T47D (cell line): ENCODE results near the gene FTMT.

Source experiments
- DNase-seq, 2 experiments: peaks; one replicate each; pipeline versions ENCODE4 v3.0.0 to v3.0.0-alpha.2; 2011 to 2012; ENCODE audit warnings: low read depth in 1 of 2, low spot score in 1 of 2
- JUND ChIP-seq: IDR thresholded peaks from 2 replicates; pipeline ENCODE4 v1.6.1; 2012; ENCODE audit warnings: low read depth
- in situ Hi-C: cut with HindIII; loops from 2 replicates; pipeline ENCODE4 v1.10.0; 2016; ENCODE audit warnings: low sequenced_read_pairs, low pct_unique_long_range_greater_than_20kb

Gene FTMT

DNA sequence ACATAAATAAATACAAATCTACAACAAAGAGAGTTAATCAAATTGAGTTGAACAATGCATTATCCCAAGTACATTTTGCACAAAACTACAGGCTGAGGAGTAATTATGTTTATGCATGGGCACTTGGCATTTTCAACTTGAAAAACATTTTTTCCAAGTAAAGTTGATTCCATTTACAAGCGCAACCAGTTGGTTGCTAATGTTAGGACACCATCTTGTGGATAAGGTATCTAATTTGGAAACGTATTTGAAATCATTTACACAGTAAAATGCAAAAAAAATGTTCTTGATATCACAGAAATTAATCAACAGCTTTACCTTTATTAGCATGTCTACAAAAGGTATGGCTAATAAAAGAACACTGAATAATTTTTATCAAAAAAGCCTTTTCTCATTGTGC lies 18.8 kb downstream of the FTMT start:
- in situ Hi-C loops: no loop called here
- DNase-seq: peak; percentile 12 to 39
- TF ChIP-seq JUND: no peak

DNA sequence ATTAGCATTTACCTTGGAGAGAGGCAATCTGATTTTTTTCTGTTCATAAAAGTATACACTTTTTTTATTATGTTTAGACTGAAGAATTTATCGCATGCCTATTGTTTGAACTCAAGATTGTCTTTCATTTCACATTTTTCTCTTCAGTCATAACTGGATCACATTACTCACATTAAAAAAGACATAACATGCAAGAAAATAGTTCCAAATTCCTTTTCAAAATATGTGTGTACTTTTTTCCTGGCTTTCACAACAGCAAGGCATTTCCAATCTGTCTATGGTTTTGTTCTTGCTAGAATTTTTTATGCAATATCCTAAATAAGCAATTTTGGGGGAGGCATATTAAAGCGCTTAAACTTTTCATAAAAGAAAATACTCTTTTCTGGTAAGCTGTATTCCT lies 21.2 kb downstream of the FTMT start:
- DNase-seq: no peak
- in situ Hi-C loops: no loop called here
- no peak for TF ChIP-seq JUND

DNA sequence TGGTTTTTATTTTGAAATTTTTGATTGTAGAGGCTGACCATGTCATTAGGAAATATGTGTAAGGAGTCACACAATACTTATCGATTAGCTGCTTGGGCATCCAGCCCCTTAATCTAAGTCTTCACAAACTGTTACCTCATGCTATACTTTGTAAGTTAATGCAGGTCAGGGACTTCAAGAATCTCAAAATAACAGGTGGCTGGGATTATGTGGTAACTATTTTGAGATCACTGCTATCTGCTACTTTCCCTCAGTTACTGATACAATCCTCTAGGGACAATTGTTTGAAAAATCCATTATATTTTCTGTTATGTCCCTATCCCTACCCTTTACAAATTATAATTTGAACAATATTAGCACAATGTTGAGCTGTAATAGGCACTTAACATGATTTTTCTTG lies 21.7 kb downstream of the FTMT start:
- no peak for TF ChIP-seq JUND
- in situ Hi-C loops: no loop called here
- DNase-seq: no peak

DNA sequence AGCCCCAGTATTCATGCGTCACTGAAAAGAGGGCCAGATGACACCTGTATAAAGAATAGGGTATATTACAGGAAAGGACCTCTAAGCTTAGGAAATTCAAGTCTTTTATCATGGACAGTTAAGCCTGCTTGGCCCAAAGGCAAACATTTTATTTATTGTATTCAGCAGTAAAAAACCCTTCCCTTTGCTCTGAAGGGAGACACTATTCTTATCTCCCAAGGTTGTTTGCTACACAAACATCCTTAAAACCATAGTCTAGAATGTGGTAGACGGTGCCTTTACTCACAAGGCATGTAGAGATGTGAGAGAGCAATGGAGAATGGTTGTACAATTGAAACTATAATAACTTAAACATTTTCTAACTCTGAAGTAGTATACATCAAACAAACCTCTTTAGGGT lies 33.9 kb downstream of the FTMT start:
- peak in 1 of 2 experiments; percentile 4 for DNase-seq
- no peak for TF ChIP-seq JUND
- in situ Hi-C loops: no loop called here

DNA sequence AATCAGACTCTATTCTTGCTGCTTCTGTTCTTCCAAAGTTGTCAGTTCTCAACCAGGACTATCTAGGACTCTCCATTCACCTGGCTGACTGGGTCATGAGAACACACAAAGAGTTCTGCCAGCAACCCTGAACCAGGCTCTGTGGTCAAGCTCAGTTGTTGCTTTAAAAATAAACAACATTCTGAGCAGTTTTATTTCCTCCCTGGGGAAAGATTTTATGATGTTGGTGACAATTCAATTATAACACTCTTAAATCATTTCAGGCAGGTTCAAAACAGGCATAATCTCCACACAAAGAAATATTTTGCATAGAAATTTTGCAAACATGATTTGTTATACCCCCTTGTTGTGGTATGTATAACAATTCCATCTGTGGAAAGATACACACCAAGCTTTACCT lies 36.0 kb downstream of the FTMT start:
- no peak for DNase-seq
- no peak for TF ChIP-seq JUND
- in situ Hi-C loops: no loop called here

DNA sequence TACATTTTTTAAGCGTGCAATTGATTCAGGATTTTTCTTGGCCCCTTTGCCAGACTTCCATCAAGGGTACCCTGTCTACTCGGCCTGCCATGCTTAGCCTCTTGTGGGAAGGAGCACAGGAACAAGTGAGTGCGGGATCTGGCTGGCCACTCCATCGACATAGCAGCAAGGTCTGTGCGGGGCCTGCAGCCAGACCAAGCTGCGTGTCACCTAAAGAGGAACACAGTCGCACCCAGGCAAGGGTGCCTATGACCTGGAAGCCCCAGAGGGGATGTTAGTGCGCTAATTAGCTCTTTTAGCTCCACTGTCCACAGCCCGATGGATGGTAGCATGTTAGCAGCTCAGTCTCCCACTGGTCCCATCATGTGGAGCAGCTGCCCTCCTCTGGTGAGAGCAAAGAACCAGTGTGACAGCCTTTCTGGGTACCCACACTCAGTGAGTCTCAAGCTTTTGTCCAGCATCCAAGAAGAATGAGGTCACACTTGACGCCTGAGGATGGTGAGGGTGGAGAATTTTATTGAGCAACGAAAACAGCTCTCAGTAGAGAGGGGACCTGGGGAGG lies 38.7 kb downstream of the FTMT start:
- TF ChIP-seq JUND: no peak

DNA sequence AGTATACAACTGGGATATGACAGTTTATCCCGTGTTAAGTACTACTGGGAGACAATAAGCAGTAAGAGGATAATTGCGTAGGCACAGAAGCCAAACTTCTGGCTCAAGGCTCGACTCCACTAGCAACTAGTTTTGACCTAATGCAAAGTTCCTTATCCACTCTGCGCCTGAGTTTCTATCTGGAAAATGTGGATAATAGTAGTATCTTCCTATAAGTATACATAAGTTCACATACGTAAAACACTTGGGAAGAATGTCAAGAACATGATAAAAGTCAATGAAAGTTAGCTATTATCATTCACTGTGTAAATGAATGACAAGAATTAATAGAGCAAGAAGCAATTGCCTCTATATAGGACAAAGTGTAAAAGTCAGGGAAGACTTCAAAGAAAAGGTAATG lies 45.7 kb downstream of the FTMT start:
- TF ChIP-seq JUND: no peak
- in situ Hi-C loops: no loop called here
- DNase-seq: no peak

More for the DNA sequence above, 38.7 kb downstream of the FTMT start:
- in situ Hi-C loops: no loop called here
- DNase-seq: peak in 1 of 2 experiments; percentile 41

DNA sequence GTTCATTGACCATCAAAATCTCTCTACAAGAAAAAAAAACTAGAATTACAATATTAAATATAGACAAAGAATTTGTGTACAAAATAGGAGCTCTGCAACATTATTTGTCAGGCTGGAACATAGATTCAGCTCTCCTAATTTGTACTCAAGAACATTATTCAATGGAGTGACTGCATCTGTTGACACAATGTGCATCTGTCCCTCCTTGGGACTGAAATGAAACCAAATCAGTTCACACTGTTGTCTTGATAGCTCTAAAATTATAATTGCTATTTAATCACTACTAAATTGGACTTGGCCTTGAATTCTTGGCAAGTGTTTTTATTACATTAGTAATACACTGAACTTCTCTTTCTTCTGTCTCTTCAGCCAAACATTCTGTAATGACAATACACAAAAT lies 47.7 kb downstream of the FTMT start:
- in situ Hi-C loops: no loop called here
- no peak for TF ChIP-seq JUND
- DNase-seq: no peak
